Right lobe of liver (tissue), 4 donors: ENCODE data around the gene EXOC4.

Experiments
- POLR2A ChIP-seq: fragments of 450-650 bp; IDR thresholded peaks from one replicate; pipeline ENCODE4 v1.6.1; 2017; ENCODE audit warnings: antibody characterized with exemption, mild to moderate bottlenecking
- TF ChIP-seq, protein P1 (sequence below), 4 donors: fragments of 200-600 bp in 3 of 4; fragments of 450-650 bp in 1 of 4; IDR thresholded peaks; one replicate each; pipeline versions ENCODE4 v1.5.1 to v1.8.0; 2016 to 2022; ENCODE audit warnings: antibody characterized with exemption in 4 of 4, mild to moderate bottlenecking in 2 of 4
- donor health status: DM: no; HTN: no; CAD: no.
- donor health status: DM: no; HTN: no; CAD: no.
- donor health status: DM: no; HTN: yes; CAD: no.

DNA sequence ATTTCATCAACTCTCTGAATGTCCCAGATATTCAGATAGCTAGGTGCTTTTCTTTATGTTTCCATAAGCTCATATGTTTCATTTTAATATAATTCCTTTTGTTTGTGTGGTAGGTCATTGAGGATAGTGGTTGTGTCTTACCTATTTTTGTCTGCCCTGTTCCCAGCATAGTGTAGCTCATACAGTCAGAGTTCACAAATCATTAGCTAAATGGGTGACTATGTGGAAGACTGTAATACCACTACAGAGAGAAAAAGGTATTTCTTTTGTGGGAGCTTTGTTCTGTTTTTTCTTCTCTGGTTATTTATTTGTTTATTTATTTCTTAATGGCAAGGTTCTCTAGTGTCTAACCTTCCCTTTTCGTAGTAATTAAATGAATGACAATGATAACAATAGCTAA, 39.8 kb downstream of the EXOC4 start:
- TF ChIP-seq, protein P1, sequence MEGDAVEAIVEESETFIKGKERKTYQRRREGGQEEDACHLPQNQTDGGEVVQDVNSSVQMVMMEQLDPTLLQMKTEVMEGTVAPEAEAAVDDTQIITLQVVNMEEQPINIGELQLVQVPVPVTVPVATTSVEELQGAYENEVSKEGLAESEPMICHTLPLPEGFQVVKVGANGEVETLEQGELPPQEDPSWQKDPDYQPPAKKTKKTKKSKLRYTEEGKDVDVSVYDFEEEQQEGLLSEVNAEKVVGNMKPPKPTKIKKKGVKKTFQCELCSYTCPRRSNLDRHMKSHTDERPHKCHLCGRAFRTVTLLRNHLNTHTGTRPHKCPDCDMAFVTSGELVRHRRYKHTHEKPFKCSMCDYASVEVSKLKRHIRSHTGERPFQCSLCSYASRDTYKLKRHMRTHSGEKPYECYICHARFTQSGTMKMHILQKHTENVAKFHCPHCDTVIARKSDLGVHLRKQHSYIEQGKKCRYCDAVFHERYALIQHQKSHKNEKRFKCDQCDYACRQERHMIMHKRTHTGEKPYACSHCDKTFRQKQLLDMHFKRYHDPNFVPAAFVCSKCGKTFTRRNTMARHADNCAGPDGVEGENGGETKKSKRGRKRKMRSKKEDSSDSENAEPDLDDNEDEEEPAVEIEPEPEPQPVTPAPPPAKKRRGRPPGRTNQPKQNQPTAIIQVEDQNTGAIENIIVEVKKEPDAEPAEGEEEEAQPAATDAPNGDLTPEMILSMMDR (IDR thresholded peaks at IDR 0.05): no peak
- no peak for TF ChIP-seq POLR2A
